GM13976 (cell line): Measurements from ENCODE around the gene DRAM2.
A peak's percentile ranks its signal among the peaks of the same experiment; 100 is the strongest.
"Not testable (repeated sequence)": the region's sequence is repeated elsewhere in the genome, so short reads cannot be mapped to it uniquely, and the experiment has no call there.

Experiments used
- DNase-seq: peaks from one replicate; pipeline ENCODE4 v3.0.0; 2012; ENCODE audit warnings: low spot score
- CTCF ChIP-seq: IDR thresholded peaks from 2 replicates; pipeline ENCODE4 v1.5.1; 2012; ENCODE audit warnings: borderline replicate concordance, mild to moderate bottlenecking; ENCODE audit not compliant: insufficient read depth; ENCODE audit errors: extremely low read depth, missing control alignments, control extremely low read depth
- in situ Hi-C: fragments of 300-500 bp; cut with MboI; formaldehyde crosslinking; loops from one replicate; pipeline ENCODE4 v1.12.0; 2022; ENCODE audit warnings: low sequenced_read_pairs, mixed read lengths, inconsistent platforms; ENCODE audit not compliant: unreplicated experiment

The DRAM2 gene

GRCh38 chr1:111089638-111090037, 50.3 kb downstream of the DRAM2 start:
- no peak for DNase-seq
- TF ChIP-seq CTCF = no peak
- in situ Hi-C loops = no loop called here

DNA sequence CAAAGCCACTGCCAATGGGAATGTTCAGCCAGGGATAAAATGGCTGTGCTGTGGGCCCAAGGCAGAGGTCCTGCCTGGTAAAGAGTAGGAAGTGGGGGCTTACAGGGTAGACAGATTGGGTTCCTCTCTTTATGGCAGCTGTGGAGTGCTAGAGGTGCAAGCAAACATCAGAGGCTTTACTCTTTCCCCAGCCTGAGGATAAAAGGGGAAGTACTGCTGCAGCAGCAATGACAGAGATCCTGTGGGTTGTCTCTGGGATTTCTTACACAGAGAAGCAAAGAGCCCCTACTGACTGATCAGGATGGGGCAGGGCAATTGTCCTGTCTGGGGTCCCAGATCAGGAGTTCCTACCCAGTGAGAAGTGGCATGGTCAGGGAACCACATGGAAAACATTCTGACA, 54.2 kb downstream of the DRAM2 start:
- TF ChIP-seq CTCF = no peak
- DNase-seq = no peak
- in situ Hi-C loops = no loop called here

GRCh38 chr1:111084999-111085398, 54.9 kb downstream of the DRAM2 start:
- in situ Hi-C loops = no loop called here
- DNase-seq = no peak
- TF ChIP-seq CTCF = no peak

- in situ Hi-C loops = no loop called here
- no peak for TF ChIP-seq CTCF
- peak; percentile 5 for DNase-seq
Measured at GRCh38 chr1:111082421-111083203, 57.3 kb downstream of the DRAM2 start.

DNA sequence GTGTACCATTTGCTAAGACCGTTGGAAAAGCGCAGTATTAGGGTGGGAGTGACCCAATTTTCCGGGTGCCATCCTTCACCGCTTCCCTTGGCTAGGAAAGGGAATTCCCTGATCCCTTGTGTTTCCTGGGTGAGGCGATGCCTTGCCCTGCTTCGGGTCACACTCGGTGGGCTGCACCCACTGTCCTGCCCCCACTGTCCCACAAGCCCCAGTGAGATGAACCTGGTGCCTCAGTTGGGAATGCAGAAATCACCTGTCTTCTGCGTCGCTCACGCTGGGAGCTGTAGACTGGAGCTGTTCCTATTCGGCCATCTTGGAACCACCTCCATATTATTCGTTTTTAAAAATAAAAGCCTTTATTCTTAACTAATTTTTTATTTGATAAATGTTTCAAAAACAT, 60.6 kb downstream of the DRAM2 start:
- DNase-seq, in situ Hi-C loops: not testable (repeated sequence)

- in situ Hi-C loops, DNase-seq: not testable (repeated sequence)
Measured at GRCh38 chr1:111077312-111077711, 62.6 kb downstream of the DRAM2 start.
